HFFc6 (cell line): ENCODE measurements around the gene SKAP1. TPM values are rescaled to one million over a fixed set of nuclear protein-coding genes. Genes with fewer than 3 reads are reported as not detected.

Source experiments
- DNase-seq: peaks from one replicate; pipeline ENCODE4 v3.0.0-alpha.2; 2018
- H3K27ac Mint-ChIP-seq: 2 replicates; pipeline ENCODE4 v1.8.0; 2020; ENCODE audit warnings: mild to moderate bottlenecking, mixed read lengths
- H3K27me3 Mint-ChIP-seq: 2 replicates; pipeline ENCODE4 v1.8.0; 2021; ENCODE audit warnings: mild to moderate bottlenecking, moderate library complexity, mixed read lengths; ENCODE audit not compliant: insufficient read depth
- H3K36me3 Mint-ChIP-seq: 2 replicates; pipeline ENCODE4 v1.8.0; 2021; ENCODE audit warnings: low read depth, mixed read lengths
- H3K4me1 Mint-ChIP-seq: 2 replicates; pipeline ENCODE4 v1.8.0; 2020; ENCODE audit warnings: low read depth, mixed read lengths
- H3K4me3 Mint-ChIP-seq: 2 replicates; pipeline ENCODE4 v1.8.0; 2020; ENCODE audit warnings: mild to moderate bottlenecking, moderate library complexity, mixed read lengths
- H3K9me3 Mint-ChIP-seq: 2 replicates; pipeline ENCODE4 v1.8.0; 2020; ENCODE audit warnings: mild to moderate bottlenecking, mixed read lengths
- total RNA-seq, 6 experiments: library from RNA; stranded (reverse); fragmentation: NEBNext Ultra II Directional; extraction: Animal tissue kit (Norgen Biotek cat#: 25700); gene quantifications; 2 replicates in 1 of 6; 3 replicates in 5 of 6; pipeline ENCODE4 v1.2.3, GENCODE V29; 2021
- TF ChIP-seq, protein P1 (sequence below): fragments of 200-600 bp; sonication (generic); IDR thresholded peaks from 2 replicates; pipeline ENCODE4 v1.5.0; 2021; ENCODE audit warnings: antibody characterized with exemption, mild to moderate bottlenecking

SKAP1 gene
- total RNA-seq, 6 experiments from 2014 or later, result not detected

DNA sequence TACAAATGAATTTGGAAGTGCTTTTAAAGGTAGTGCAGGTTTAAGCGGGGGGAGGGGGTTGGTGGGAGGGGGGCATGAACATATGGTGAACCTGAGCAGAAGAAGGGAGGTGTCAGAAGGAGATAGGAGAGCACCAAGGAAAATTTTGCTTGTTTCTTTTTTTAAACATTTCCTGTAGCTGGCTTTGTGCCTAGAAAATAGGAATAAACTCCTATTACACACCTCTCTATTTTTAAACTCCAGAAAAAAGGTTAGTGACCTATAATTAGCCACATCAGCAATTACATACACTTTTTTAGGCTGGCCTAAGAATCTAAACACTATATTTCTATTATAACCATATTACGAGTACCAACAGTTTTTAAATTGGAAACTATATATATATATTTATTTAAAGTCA lies 159.1 kb downstream of the SKAP1 start:
- H3K4me1 Mint-ChIP-seq, result no peaks in the 10 kb centered on the region
- H3K9me3 Mint-ChIP-seq, result no peaks in the 10 kb centered on the region
- H3K4me3 Mint-ChIP-seq, result no peak overlapping the region
- TF ChIP-seq, protein P1, sequence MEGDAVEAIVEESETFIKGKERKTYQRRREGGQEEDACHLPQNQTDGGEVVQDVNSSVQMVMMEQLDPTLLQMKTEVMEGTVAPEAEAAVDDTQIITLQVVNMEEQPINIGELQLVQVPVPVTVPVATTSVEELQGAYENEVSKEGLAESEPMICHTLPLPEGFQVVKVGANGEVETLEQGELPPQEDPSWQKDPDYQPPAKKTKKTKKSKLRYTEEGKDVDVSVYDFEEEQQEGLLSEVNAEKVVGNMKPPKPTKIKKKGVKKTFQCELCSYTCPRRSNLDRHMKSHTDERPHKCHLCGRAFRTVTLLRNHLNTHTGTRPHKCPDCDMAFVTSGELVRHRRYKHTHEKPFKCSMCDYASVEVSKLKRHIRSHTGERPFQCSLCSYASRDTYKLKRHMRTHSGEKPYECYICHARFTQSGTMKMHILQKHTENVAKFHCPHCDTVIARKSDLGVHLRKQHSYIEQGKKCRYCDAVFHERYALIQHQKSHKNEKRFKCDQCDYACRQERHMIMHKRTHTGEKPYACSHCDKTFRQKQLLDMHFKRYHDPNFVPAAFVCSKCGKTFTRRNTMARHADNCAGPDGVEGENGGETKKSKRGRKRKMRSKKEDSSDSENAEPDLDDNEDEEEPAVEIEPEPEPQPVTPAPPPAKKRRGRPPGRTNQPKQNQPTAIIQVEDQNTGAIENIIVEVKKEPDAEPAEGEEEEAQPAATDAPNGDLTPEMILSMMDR, result no peak
- peaks cover 34% of the 10 kb centered on the region for H3K27me3 Mint-ChIP-seq
- DNase-seq, result no peak
- H3K27ac Mint-ChIP-seq, result no peak overlapping the region
- no peaks in the 10 kb centered on the region for H3K36me3 Mint-ChIP-seq

DNA sequence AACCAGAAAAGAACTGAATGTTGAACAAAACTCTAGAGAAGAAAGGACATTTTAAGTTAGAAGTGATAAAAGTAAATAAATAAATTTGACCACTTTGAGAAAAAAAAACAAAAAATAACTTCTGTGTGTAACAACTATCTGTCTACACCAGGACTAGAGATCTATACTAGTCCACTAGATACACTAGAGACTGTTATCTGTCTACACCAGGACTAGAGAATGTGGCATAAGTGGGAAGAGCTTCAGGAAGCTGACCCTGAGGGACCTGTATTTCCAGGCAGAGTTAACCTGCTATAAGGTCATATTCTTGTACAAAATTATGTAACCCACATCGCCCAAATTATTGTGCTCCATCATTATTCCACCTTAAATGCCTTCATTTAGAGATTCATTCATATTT lies 160.8 kb downstream of the SKAP1 start:
- H3K4me3 Mint-ChIP-seq, result no peak overlapping the region
- no peak overlapping the region for H3K27ac Mint-ChIP-seq
- TF ChIP-seq, protein P1, result no peak
- no peaks in the 10 kb centered on the region for H3K4me1 Mint-ChIP-seq
- H3K9me3 Mint-ChIP-seq, result no peaks in the 10 kb centered on the region
- H3K36me3 Mint-ChIP-seq, result no peaks in the 10 kb centered on the region
- no peak for DNase-seq
- H3K27me3 Mint-ChIP-seq, result peaks cover 23% of the 10 kb centered on the region

DNA sequence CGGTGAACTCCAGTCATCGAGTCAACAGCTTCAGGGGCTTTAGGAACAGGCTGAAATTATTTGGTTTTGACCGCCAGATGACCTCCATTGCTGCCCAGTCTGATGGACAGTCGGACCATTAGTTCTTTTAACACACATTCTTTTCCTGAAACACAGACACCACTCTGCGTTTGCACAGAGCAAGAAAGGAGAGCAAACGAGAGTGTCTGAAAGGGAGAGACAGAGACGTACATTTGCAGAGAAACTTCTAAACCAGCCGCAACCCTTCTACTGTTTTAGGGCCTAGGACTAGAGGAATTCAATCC lies 166.3 kb downstream of the SKAP1 start:
- Mint-ChIP-seq H3K4me1 (no peaks in the 10 kb centered on the region), H3K27me3 (peaks cover 18% of the 10 kb centered on the region), H3K9me3 (no peaks in the 10 kb centered on the region), H3K4me3 (no peak overlapping the region), H3K27ac (no peak overlapping the region), H3K36me3 (no peaks in the 10 kb centered on the region)
- no peak for DNase-seq
- TF ChIP-seq, protein P1, result no peak

GRCh38 chr17:48262982-48263730 lies 166.9 kb downstream of the SKAP1 start:
- H3K4me1 Mint-ChIP-seq, result no peaks in the 10 kb centered on the region
- H3K27ac Mint-ChIP-seq, result no peak overlapping the region
- H3K9me3 Mint-ChIP-seq, result no peaks in the 10 kb centered on the region
- DNase-seq, result peak; percentile 9
- TF ChIP-seq, protein P1, result peak; percentile 75
- H3K36me3 Mint-ChIP-seq, result no peaks in the 10 kb centered on the region
- no peak overlapping the region for H3K4me3 Mint-ChIP-seq
- peaks cover 15% of the 10 kb centered on the region for H3K27me3 Mint-ChIP-seq

GRCh38 chr17:48261297-48261880 lies 168.6 kb downstream of the SKAP1 start:
- Mint-ChIP-seq H3K36me3 (no peaks in the 10 kb centered on the region), H3K4me3 (no peak overlapping the region), H3K4me1 (no peaks in the 10 kb centered on the region), H3K27me3 (peaks cover 19% of the 10 kb centered on the region), H3K27ac (no peak overlapping the region), H3K9me3 (no peaks in the 10 kb centered on the region)
- peak; percentile 7 for DNase-seq
- TF ChIP-seq, protein P1, result peak; percentile 69
